Panc1 (cell line): ENCODE measurements around the gene GPR137. TPM values are rescaled to one million over a fixed set of nuclear protein-coding genes. Genes with fewer than 3 reads are reported as not detected.

Source experiments
- ATAC-seq: fragments of 200-7000 bp; cut with Tn5 transposase; 2 replicates; pipeline ENCODE4 v1.9.1; 2020; ENCODE audit warnings: mild to moderate bottlenecking, moderate library complexity
- BruUV-seq: library from RNA; stranded (reverse); fragments of 400-500 nt; replicated peaks from 2 replicates; lab custom pipeline; 2021; lab: Mats Ljungman, UMichigan
- CTCF ChIA-PET: fragments of 300-600 bp; sonication (Branson Sonifier 250); formaldehyde crosslinking; loops from one replicate; lab custom pipeline; 2022; ENCODE audit warnings: antibody characterized with exemption; lab: Charles Lee
- POLR2A ChIA-PET: fragments of 300-600 bp; sonication (Branson Sonifier 250); formaldehyde crosslinking; loops from one replicate; lab custom pipeline; 2022; ENCODE audit warnings: antibody characterized with exemption; lab: Charles Lee
- DNase-seq: peaks from one replicate; pipeline ENCODE4 v3.0.0-alpha.2; 2010; ENCODE audit warnings: low read depth, low spot score
- H3K27ac ChIP-seq: 2 replicates; pipeline ENCODE4 v1.5.1; 2011; ENCODE audit warnings: mild to moderate bottlenecking, low read length, inconsistent platforms
- H3K27me3 ChIP-seq: fragments of 200-500 bp; sonication (Bioruptor generic); 2 replicates; pipeline ENCODE4 v1.6.0; 2014; ENCODE audit warnings: low read length, inconsistent platforms; ENCODE audit not compliant: control insufficient read depth, insufficient read depth
- H3K36me3 ChIP-seq: fragments of 200-500 bp; sonication (Bioruptor generic); 2 replicates; pipeline ENCODE4 v1.5.1; 2014; ENCODE audit warnings: inconsistent platforms, mild to moderate bottlenecking, low read length, moderate library complexity; ENCODE audit not compliant: control insufficient read depth, insufficient read depth
- H3K4me1 ChIP-seq: 2 replicates; pipeline ENCODE4 v1.5.1; 2011; ENCODE audit warnings: inconsistent platforms, mild to moderate bottlenecking, low read length, moderate library complexity; ENCODE audit not compliant: control insufficient read depth, insufficient read depth
- H3K4me3 ChIP-seq, 2 experiments: 2 replicates each; pipeline ENCODE4 v1.5.1; 2011 to 2012; ENCODE audit warnings: low read depth in 2 of 2, low read length in 2 of 2, mild to moderate bottlenecking in 2 of 2, inconsistent platforms in 1 of 2, moderate library complexity in 1 of 2
- H3K9me3 ChIP-seq: fragments of 200-500 bp; sonication (Bioruptor generic); 2 replicates; pipeline ENCODE4 v1.5.1; 2014; ENCODE audit warnings: low read depth, mild to moderate bottlenecking, inconsistent platforms, low read length, moderate library complexity; ENCODE audit not compliant: control insufficient read depth, insufficient read depth
- CTCF ChIP-seq: fragments of 450-650 bp; IDR thresholded peaks from 2 replicates; pipeline ENCODE4 v1.5.1; 2017; ENCODE audit warnings: mild to moderate bottlenecking
- POLR2AphosphoS5 ChIP-seq: IDR thresholded peaks from 2 replicates; pipeline ENCODE4 v1.6.1; 2012; ENCODE audit warnings: mild to moderate bottlenecking, low read depth, low read length, moderate library complexity
- SIN3A ChIP-seq: IDR thresholded peaks from 2 replicates; pipeline ENCODE4 v1.6.1; 2012; ENCODE audit warnings: low read depth, mild to moderate bottlenecking, low read length, moderate library complexity, borderline replicate concordance; ENCODE audit not compliant: insufficient read depth
- TCF7L2 ChIP-seq: IDR thresholded peaks from 2 replicates; pipeline ENCODE4 v1.6.1; 2011; ENCODE audit warnings: mild to moderate bottlenecking, low read depth, low read length, inconsistent platforms
- in situ Hi-C: cut with HindIII; loops from 2 replicates; pipeline ENCODE4 v1.10.0; 2016; ENCODE audit warnings: low sequenced_read_pairs, low pct_unique_long_range_greater_than_20kb
- intact Hi-C: fragments of 100-400 bp; cut with micrococcal nuclease; formaldehyde crosslinking; loops from one replicate; pipeline ENCODE4 v1.10.0; 2022; ENCODE audit not compliant: unreplicated experiment
- total RNA-seq: library from RNA; stranded (reverse); gene quantifications from one replicate; pipeline ENCODE4 v1.2.1, GENCODE V29; 2021; ENCODE audit not compliant: unreplicated experiment
- TF ChIP-seq, protein P1 (sequence below), 2 experiments: IDR thresholded peaks; 2 replicates each; pipeline ENCODE4 v1.6.1; 2011 to 2012; ENCODE audit warnings: low read depth in 2 of 2, control low read depth in 1 of 2, low read length in 1 of 2, mild to moderate bottlenecking in 1 of 2, moderate library complexity in 1 of 2; ENCODE audit not compliant: insufficient read depth in 1 of 2

Gene GPR137
- total RNA-seq, 1 experiment from 2014 or later: 183 TPM

DNA sequence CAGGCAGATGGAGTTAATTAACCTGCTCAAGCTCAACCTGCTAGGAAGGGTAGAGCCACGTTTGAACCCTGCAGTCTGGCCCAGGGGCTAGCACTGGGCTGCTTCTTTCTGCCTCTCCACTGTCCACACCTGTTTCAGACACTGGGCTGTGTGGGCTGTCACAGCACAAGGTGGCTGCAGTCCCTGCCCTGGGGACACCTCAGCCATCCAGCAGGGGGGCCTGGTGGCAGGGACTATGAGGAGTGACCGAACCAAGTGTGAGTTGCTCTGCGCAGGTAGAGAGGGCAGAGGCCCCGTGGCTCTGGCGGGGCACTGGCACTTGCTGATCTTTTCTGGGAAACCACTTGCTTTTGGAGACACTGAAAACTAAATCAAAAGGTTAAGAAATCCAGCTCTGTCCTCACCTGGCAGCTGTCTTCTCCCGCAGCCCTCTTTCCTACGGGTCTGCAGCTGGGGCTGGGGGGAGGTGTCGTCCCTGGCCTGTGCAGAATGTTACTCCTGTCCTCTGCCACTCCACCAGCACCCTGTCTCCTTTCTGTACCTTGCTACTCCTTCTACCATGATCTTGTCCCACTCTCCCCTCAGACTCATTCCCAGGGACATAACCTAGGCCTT lies 7.0 kb upstream of the GPR137 start:
- in situ Hi-C loops: no loop called here
- Histone ChIP-seq H3K36me3 (no peaks in the 10 kb centered on the region), H3K4me1 (peaks cover 5% of the 10 kb centered on the region), H3K27me3 (no peaks in the 10 kb centered on the region), H3K9me3 (no peaks in the 10 kb centered on the region), H3K4me3 (no peak overlapping the region), H3K27ac (no peak overlapping the region)
- POLR2A ChIA-PET: interaction anchor here (0.6 kb wide), 1 partner anchor 74 kb away, joined by 4 read pairs; no protein-coding TSS in a partner anchor
- no peak for ATAC-seq
- TF ChIP-seq, protein P1, sequence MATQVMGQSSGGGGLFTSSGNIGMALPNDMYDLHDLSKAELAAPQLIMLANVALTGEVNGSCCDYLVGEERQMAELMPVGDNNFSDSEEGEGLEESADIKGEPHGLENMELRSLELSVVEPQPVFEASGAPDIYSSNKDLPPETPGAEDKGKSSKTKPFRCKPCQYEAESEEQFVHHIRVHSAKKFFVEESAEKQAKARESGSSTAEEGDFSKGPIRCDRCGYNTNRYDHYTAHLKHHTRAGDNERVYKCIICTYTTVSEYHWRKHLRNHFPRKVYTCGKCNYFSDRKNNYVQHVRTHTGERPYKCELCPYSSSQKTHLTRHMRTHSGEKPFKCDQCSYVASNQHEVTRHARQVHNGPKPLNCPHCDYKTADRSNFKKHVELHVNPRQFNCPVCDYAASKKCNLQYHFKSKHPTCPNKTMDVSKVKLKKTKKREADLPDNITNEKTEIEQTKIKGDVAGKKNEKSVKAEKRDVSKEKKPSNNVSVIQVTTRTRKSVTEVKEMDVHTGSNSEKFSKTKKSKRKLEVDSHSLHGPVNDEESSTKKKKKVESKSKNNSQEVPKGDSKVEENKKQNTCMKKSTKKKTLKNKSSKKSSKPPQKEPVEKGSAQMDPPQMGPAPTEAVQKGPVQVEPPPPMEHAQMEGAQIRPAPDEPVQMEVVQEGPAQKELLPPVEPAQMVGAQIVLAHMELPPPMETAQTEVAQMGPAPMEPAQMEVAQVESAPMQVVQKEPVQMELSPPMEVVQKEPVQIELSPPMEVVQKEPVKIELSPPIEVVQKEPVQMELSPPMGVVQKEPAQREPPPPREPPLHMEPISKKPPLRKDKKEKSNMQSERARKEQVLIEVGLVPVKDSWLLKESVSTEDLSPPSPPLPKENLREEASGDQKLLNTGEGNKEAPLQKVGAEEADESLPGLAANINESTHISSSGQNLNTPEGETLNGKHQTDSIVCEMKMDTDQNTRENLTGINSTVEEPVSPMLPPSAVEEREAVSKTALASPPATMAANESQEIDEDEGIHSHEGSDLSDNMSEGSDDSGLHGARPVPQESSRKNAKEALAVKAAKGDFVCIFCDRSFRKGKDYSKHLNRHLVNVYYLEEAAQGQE (IDR thresholded peaks at IDR 0.05; ENCODE audit: insufficient read depth in 1 of 2, low read depth in 2 of 2, low read length in 1 of 2): no peak
- no peak for TF ChIP-seq POLR2AphosphoS5
- no peak for TF ChIP-seq SIN3A
- TF ChIP-seq CTCF: no peak
- TF ChIP-seq TCF7L2: no peak
- intact Hi-C loops: no loop called here
- no peak for DNase-seq
- BruUV-seq: no TSS peak
- CTCF ChIA-PET: no interaction called here

DNA sequence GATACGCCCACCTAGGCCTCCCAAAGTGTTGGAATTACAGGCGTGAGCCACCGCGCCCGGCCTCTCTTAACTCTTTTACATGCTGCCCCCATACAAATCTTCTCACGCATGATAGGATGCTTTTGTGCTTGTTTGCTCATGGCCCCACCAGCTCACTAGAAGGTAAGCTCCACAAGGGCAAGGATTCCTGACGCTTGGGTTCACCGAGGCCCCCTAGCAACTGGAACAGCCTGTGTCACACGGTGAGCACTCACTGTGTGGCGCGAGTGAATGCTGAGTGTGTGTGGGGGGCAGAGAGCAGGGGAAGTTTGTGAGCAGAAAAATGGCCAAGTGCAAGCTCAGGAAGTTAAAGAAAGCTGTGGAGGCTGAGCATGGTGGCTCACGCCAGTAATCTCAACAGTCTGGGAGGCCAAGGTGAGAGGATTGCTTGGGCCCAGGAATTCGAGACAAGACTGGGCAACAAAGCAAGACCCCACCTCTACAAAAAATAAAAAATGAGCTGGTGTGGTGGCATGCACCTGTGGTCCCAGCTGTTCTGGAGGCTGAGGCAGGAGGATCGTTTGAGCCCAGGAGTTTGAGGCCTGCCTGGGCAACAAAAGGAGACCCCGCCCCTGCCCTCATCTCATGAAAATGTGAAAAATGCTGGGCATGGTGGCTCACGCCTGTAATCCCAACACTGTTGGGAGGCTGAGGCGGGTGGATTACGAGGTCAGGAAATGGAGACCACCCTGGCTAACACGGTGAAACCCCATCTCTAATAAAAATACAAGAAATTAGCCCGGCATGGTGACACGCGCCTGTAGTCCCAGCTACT lies 3.5 kb upstream of the GPR137 start:
- TF ChIP-seq SIN3A: no peak
- TF ChIP-seq TCF7L2: no peak
- no peak for TF ChIP-seq POLR2AphosphoS5
- TF ChIP-seq, protein P1 (IDR thresholded peaks at IDR 0.05; ENCODE audit: insufficient read depth in 1 of 2, low read depth in 2 of 2, low read length in 1 of 2): no peak
- no peak for TF ChIP-seq CTCF
- POLR2A ChIA-PET: no interaction called here
- no peak for ATAC-seq
- Histone ChIP-seq H3K27me3 (no peaks in the 10 kb centered on the region), H3K4me3 (no peak overlapping the region), H3K9me3 (no peaks in the 10 kb centered on the region), H3K27ac (no peak overlapping the region), H3K4me1 (peaks cover 22% of the 10 kb centered on the region), H3K36me3 (no peaks in the 10 kb centered on the region; the same call in 1 of the 2 replicates)
- BruUV-seq: no TSS peak
- in situ Hi-C loops: no loop called here
- no peak for DNase-seq
- intact Hi-C loops: no loop called here
- CTCF ChIA-PET: interaction anchor here (0.7 kb wide), 1 partner anchor 67 kb away, joined by 6 read pairs; no protein-coding TSS in a partner anchor
